ENCODE results near the gene BAHCC1.

Gene BAHCC1

GRCh38 chr17:81380666-81381518 lies 14.4 kb upstream of the BAHCC1 start:
- Histone ChIP-seq H3K9me3 (ENCODE audit: control insufficient read depth, low read length) (no peaks in the 10 kb centered on the region), H3K27ac (ENCODE audit: low read depth, low read length, severe bottlenecking) (no peak overlapping the region), H3K4me3 (ENCODE audit: extremely low read depth, insufficient read depth, low read length, poor library complexity, severe bottlenecking) (no peak overlapping the region), H3K4me1 (ENCODE audit: control insufficient read depth, insufficient read depth, low read length, poor library complexity, severe bottlenecking) (peaks cover 3% of the 10 kb centered on the region), H3K36me3 (ENCODE audit: control insufficient read depth, insufficient read depth, low read length) (no peaks in the 10 kb centered on the region)
- 92 to 94% methylated on average over 29 to 33 of the region's 34 CpGs for WGBS, 2 experiments (ENCODE audit: insufficient coverage in 2 of 2)

GRCh38 chr17:81381632-81382577 lies 13.4 kb upstream of the BAHCC1 start:
- 95 to 98% methylated on average over 25 to 28 of the region's 37 CpGs for WGBS, 2 experiments (ENCODE audit: insufficient coverage in 2 of 2)
- Histone ChIP-seq H3K4me3 (ENCODE audit: extremely low read depth, insufficient read depth, low read length, poor library complexity, severe bottlenecking) (no peak overlapping the region), H3K27ac (ENCODE audit: low read depth, low read length, severe bottlenecking) (no peak overlapping the region), H3K4me1 (ENCODE audit: control insufficient read depth, insufficient read depth, low read length, poor library complexity, severe bottlenecking) (peaks cover 8% of the 10 kb centered on the region), H3K36me3 (ENCODE audit: control insufficient read depth, insufficient read depth, low read length) (no peaks in the 10 kb centered on the region), H3K9me3 (ENCODE audit: control insufficient read depth, low read length) (no peaks in the 10 kb centered on the region)

GRCh38 chr17:81382851-81383250 lies 12.4 kb upstream of the BAHCC1 start:
- WGBS, 2 experiments (ENCODE audit: insufficient coverage in 2 of 2): 91% methylated on average over 4 to 5 of the region's 6 CpGs
- no peaks in the 10 kb centered on the region for H3K36me3 ChIP-seq (ENCODE audit: control insufficient read depth, insufficient read depth, low read length)

GRCh38 chr17:81383504-81384421 lies 11.5 kb upstream of the BAHCC1 start:
- no peak overlapping the region for H3K4me3 ChIP-seq (ENCODE audit: extremely low read depth, insufficient read depth, low read length, poor library complexity, severe bottlenecking)
- H3K27ac ChIP-seq (ENCODE audit: low read depth, low read length, severe bottlenecking): no peak overlapping the region
- H3K4me1 ChIP-seq (ENCODE audit: control insufficient read depth, insufficient read depth, low read length, poor library complexity, severe bottlenecking): peaks cover 23% of the 10 kb centered on the region
- no peaks in the 10 kb centered on the region for H3K9me3 ChIP-seq (ENCODE audit: control insufficient read depth, low read length)
- no peaks in the 10 kb centered on the region for H3K36me3 ChIP-seq (ENCODE audit: control insufficient read depth, insufficient read depth, low read length)
- WGBS, 2 experiments (ENCODE audit: insufficient coverage in 2 of 2): 93 to 94% methylated on average over 30 of the region's 32 CpGs

More at GRCh38 chr17:81382851-81383250, 12.4 kb upstream of the BAHCC1 start:
- Histone ChIP-seq H3K27ac (ENCODE audit: low read depth, low read length, severe bottlenecking) (no peak overlapping the region), H3K4me3 (ENCODE audit: extremely low read depth, insufficient read depth, low read length, poor library complexity, severe bottlenecking) (no peak overlapping the region), H3K9me3 (ENCODE audit: control insufficient read depth, low read length) (no peaks in the 10 kb centered on the region), H3K4me1 (ENCODE audit: control insufficient read depth, insufficient read depth, low read length, poor library complexity, severe bottlenecking) (peaks cover 13% of the 10 kb centered on the region)

- Histone ChIP-seq H3K4me1 (ENCODE audit: control insufficient read depth, insufficient read depth, low read length, poor library complexity, severe bottlenecking) (peaks cover 34% of the 10 kb centered on the region), H3K27ac (ENCODE audit: low read depth, low read length, severe bottlenecking) (peak overlapping the region; percentile 64), H3K4me3 (ENCODE audit: extremely low read depth, insufficient read depth, low read length, poor library complexity, severe bottlenecking) (no peak overlapping the region), H3K9me3 (ENCODE audit: control insufficient read depth, low read length) (no peaks in the 10 kb centered on the region), H3K36me3 (ENCODE audit: control insufficient read depth, insufficient read depth, low read length) (no peaks in the 10 kb centered on the region)
- WGBS, 2 experiments (ENCODE audit: insufficient coverage in 2 of 2): 91 to 93% methylated on average over 6 to 7 of the region's 7 CpGs
Observed at GRCh38 chr17:81384929-81385319, 10.3 kb upstream of the BAHCC1 start.

GRCh38 chr17:81385320-81386111 lies 9.7 kb upstream of the BAHCC1 start:
- no peaks in the 10 kb centered on the region for H3K9me3 ChIP-seq (ENCODE audit: control insufficient read depth, low read length)
- H3K4me1 ChIP-seq (ENCODE audit: control insufficient read depth, insufficient read depth, low read length, poor library complexity, severe bottlenecking): peaks cover 40% of the 10 kb centered on the region
- H3K4me3 ChIP-seq (ENCODE audit: extremely low read depth, insufficient read depth, low read length, poor library complexity, severe bottlenecking): no peak overlapping the region
- 85 to 88% methylated on average over 21 to 24 of the region's 24 CpGs for WGBS, 2 experiments (ENCODE audit: insufficient coverage in 2 of 2)
- H3K27ac ChIP-seq (ENCODE audit: low read depth, low read length, severe bottlenecking): peak overlapping the region; percentile 64
- no peaks in the 10 kb centered on the region for H3K36me3 ChIP-seq (ENCODE audit: control insufficient read depth, insufficient read depth, low read length)

- H3K27ac ChIP-seq (ENCODE audit: low read depth, low read length, severe bottlenecking): peak overlapping the region; percentile 86
- H3K9me3 ChIP-seq (ENCODE audit: control insufficient read depth, low read length): no peaks in the 10 kb centered on the region
- H3K4me1 ChIP-seq (ENCODE audit: control insufficient read depth, insufficient read depth, low read length, poor library complexity, severe bottlenecking): peaks cover 45% of the 10 kb centered on the region
- H3K4me3 ChIP-seq (ENCODE audit: extremely low read depth, insufficient read depth, low read length, poor library complexity, severe bottlenecking): peak overlapping the region; percentile 46
- 63 to 67% methylated on average over 10 to 11 of the region's 15 CpGs for WGBS, 2 experiments (ENCODE audit: insufficient coverage in 2 of 2)
- H3K36me3 ChIP-seq (ENCODE audit: control insufficient read depth, insufficient read depth, low read length): no peaks in the 10 kb centered on the region
Observed at GRCh38 chr17:81386141-81386645, 9.1 kb upstream of the BAHCC1 start.

GRCh38 chr17:81386646-81387099 lies 8.6 kb upstream of the BAHCC1 start:
- H3K27ac ChIP-seq (ENCODE audit: low read depth, low read length, severe bottlenecking): peak overlapping the region; percentile 86
- WGBS, 2 experiments (ENCODE audit: insufficient coverage in 2 of 2): 1% methylated on average over 31 to 54 of the region's 60 CpGs
- H3K36me3 ChIP-seq (ENCODE audit: control insufficient read depth, insufficient read depth, low read length): peaks cover 5% of the 10 kb centered on the region
- peak overlapping the region; percentile 46 for H3K4me3 ChIP-seq (ENCODE audit: extremely low read depth, insufficient read depth, low read length, poor library complexity, severe bottlenecking)
- H3K4me1 ChIP-seq (ENCODE audit: control insufficient read depth, insufficient read depth, low read length, poor library complexity, severe bottlenecking): peaks cover 46% of the 10 kb centered on the region
- no peaks in the 10 kb centered on the region for H3K9me3 ChIP-seq (ENCODE audit: control insufficient read depth, low read length)
